ENCODE results near the gene STK31. TPM values are rescaled to one million over a fixed set of nuclear protein-coding genes. Genes with fewer than 3 reads are reported as not detected.
"Not testable (repeated sequence)": the region's sequence is repeated elsewhere in the genome, so short reads cannot be mapped to it uniquely, and the experiment has no call there.

The STK31 gene
- total RNA-seq (2014; rRNA removed; shearing (Covaris generic)): not detected in 2 replicates

DNA sequence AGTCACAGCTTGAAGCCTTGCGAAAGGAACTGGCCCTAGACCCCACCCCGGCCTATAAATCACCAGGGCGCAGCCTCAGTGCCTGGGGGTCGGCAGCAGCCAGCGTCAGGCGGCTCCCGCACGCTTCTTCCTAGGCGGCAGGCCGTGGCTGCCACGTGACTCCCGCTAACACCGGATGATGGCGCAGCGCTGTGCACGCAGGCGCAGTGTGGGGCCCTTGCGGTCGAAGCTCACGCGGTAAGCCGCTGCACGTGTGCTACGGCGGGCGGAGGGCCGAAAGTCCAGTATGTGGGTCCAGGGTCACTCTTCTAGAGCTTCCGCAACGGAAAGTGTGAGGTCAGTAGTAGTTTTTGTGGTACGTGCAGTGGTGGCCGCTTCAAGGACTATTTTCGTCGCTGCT, at the start of gene STK31:
Gene STK31, plus strand, starts transcription at position 220 of the 400 bp plus-strand sequence. Its CDS starts 67 bp downstream, at position 287.
- no peak for DNase-seq (ENCODE audit: low read depth)

DNA sequence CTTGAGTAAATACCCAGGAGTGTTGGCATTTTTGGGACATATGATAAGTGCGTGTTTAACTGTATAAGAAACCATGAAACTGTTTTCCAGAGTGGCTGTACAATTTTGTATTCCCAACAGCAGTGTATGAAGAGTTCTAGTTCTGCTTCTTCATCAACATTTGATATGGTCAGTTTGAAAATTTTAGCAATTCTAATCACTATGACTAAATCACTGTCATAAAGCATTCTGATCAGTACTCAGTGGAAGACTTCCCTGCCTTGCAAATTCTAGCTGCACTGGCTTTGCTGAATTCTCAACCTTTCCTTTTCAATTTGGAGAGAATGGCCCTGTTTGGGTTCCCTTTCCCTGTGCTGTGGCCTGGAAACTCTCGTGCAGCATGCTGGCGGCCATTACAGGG, 48.6 kb upstream of the STK31 start:
- DNase-seq (ENCODE audit: low read depth): no peak

DNA sequence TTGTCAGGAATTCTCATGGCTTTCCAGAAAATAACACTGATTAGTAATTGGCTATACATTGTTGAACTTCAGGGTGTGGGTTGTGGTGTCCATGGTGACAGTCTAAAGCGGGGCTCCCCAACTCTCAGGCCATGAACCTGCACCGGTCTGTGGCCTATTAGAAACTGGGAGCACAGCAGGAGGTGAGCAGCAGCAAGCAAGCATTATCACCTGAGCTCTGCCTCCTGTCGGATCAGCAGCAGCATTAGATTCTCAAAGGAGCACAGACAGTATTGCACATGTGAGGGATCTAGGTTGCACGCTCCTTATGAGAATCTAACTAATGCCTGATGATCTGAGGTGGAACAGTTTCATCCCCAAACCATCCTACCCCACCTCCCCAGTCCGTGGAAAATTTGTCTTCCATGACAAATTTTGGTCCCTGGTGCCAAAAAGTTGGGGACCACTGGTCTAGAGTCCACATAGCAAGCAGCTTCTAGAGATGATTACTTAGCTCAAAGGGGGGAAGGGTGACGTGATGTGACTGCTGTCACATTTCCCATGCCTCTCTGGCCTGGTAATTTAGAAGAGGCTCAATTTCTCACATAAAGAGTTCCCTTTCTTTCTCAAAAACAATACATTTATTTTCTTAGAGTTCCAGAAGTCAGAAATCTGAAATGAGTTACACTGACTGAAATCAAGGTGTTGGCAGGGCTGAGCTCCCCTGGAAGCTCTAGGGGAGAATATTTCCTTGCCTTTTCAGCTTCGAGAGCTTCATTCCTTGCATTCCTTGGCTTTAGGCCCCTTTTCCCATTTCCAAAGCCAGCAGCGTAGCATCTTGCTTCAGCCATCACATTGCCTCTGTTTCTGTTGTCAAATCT, 47.7 kb upstream of the STK31 start:
- DNase-seq (ENCODE audit: low read depth): peak; percentile 9

DNA sequence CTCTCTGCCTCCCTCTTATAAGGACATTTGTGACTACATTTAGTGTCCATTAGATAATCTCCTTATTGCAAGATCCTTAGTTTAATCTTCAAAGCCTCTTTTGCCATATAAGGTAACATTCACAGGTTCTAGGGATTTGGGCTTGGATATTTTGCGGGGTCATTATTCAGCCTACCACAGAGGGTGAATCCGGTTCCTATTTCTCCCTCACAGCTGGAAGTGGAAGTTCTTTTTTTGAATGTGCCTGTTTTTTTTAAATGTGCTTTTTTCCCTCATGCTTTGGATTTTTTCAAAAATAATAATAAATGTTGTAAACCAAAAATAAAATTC, 47.1 kb upstream of the STK31 start:
- no peak for DNase-seq (ENCODE audit: low read depth)

- no peak for DNase-seq (ENCODE audit: low read depth)
These were observed 45.9 kb upstream of the STK31 start for GRCh38 chr7:23664122-23664521.

DNA sequence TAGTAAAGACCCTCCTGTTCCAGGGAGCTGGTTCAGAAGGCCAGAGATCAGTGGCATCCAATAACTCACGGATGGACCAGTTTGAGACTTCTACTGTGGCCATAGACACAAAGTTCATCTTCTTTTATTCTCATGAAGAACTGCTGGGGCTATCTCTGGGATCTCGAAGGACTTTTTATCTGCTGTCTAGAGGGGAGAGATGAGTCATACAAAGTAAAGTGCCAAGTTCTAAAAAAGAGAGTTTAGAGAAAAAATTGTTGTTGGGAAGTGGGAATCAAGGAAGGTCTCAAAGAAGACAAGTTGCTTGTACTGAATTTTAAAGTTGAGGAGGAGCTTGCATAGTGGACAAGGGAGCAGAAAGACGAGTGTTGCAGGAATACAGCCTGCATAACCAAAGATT, 38.0 kb upstream of the STK31 start:
- peak; percentile 25 for DNase-seq (ENCODE audit: low read depth)

DNA sequence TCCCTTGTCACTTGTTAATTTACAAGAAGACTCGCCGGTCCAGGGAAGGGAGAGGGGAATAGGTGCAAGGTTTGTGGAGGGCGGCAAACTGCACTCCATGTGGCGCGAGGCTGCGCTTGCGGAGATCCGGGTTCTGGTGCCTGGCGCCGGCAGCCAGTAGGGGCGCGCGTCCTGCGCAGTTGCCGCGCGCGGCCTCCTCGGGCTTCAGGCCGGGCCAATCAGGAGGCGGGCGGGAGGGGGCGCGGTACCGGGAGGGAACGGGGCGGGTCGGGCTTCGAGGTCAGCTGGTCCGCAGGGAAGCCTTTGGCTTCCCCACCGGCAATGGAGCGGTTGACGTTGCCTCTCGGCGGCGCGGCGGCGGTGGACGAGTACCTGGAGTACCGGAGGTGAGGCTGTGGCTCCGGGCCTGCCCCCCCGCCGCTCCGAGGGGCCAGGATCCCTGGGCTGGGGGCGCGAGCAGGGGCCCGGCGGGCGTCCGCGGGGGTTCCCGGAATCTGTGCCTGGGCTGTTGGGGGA, 30.1 kb upstream of the STK31 start, which contains the start of gene FAM221A:
Gene FAM221A, plus strand, starts transcription at position 302 of the 516 bp plus-strand sequence. Its CDS starts 20 bp downstream, at position 322.
- DNase-seq (ENCODE audit: low read depth): peak; percentile 71

GRCh38 chr7:23680414-23681405, 29.3 kb upstream of the STK31 start:
- DNase-seq (ENCODE audit: low read depth): peak; percentile 63

DNA sequence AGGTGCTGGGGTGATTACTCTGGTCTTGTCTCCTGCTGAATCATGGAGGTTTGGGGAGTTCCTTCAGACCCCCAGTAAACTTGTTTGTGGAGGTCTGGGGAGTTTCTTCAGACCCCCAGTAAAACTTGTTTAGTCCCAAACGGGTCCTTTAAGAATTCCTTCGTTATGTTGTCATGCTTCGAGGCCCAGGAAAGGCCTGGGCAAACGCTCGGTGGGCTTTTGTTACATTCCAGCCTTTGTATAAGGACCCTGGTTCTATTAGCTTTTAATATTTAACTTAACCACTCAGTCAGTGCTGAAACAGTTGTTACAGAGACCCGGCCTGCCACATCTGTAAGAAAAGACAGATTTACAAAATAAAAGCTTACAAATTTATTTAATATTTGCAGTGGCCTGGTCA, 26.0 kb upstream of the STK31 start:
- DNase-seq (ENCODE audit: low read depth): not testable (repeated sequence)

DNA sequence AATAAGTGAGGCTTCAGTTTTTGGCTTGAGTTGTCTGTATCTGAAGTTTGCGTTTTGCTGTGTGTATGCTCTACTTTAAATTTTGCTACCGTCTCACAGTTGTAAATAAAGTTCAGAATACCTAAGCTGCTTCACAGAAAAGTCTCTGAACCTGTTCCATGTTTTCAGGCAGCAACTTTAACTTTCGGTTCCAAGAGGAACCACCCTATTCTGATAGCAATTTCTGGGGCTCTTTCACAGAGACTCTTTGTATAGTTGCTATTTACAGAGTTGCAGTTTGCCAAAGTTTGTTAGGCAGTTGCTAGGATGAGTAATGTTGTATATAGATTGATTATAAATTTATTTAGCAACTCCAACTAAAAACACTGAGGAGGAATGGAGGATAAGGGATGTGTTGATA, 24.3 kb upstream of the STK31 start:
- peak; percentile 56 for DNase-seq (ENCODE audit: low read depth)

- DNase-seq (ENCODE audit: low read depth): peak; percentile 7
These were observed 23.0 kb upstream of the STK31 start for GRCh38 chr7:23687011-23687410.

GRCh38 chr7:23689165-23689564, 20.9 kb upstream of the STK31 start:
- DNase-seq (ENCODE audit: low read depth): no peak

- DNase-seq (ENCODE audit: low read depth): peak; percentile 4
These were observed 18.7 kb upstream of the STK31 start for GRCh38 chr7:23691320-23691719.

DNA sequence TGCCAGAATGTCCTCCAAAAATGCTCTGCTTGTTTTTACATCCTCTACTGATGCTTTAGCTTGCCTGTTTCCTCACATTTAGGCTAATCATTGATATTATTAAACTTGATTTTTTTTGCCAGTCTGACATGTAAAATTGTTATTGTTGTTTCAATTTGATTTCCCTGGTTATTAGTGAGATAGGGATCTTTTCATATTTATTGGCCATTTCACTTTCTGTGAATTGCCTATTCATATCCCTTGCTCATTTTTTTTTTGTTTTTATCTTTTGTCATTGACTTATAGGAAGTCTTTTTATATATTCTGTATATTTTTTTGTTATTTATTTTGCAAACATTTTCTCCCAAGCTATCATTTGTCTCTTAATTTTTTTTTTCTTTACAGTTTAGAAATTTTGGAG, 16.8 kb upstream of the STK31 start:
- DNase-seq (ENCODE audit: low read depth): no peak

DNA sequence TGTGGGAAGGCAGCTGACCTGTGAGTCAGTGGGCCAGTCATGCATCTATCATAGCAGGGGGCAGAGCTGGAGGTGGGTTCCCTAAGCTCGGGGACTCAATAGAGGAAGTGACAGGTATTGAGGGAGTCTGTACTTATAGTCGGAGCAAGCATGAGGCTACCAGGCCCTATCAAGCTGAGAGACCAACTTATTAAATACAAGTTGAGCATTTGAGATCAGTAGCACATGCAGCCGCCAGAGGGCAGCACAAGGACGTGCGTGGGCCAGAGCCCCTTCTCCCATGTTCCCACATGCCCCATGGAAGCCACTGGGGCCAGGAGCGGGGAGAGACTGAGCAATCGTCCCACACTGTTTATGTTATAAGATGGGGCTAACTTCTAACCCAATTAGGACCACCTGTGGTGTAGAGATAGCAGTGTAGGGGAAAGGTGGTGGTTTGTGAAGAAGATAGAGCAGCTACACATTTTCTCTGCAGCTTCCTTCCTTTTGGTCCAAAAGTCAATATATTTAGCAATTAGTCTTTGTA, 13.0 kb upstream of the STK31 start:
- DNase-seq (ENCODE audit: low read depth): peak; percentile 61

- DNase-seq (ENCODE audit: low read depth): no peak
These were observed 11.2 kb upstream of the STK31 start for GRCh38 chr7:23698822-23699221.

DNA sequence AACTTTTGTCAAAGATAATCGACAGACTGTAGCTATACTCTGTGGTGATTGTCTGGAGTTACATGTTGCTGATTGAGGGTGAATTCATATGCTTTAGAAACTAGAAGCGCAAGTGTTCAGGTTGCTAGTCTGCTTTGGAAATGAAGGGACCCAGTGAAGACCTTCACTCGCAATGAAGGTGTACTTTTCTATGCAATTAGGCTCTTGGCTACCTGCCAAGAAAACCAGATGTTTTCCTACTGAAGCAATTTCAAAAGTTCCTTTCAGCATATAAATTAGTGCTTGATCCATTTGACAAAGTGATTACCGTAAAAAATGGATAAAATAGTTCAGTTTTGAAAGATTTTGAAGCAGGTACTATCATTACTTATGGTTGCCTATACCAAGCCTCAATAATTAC, 10.0 kb upstream of the STK31 start:
- DNase-seq (ENCODE audit: low read depth): no peak

- DNase-seq (ENCODE audit: low read depth): no peak
These were observed 803 bp upstream of the STK31 start for GRCh38 chr7:23709081-23709750.

DNA sequence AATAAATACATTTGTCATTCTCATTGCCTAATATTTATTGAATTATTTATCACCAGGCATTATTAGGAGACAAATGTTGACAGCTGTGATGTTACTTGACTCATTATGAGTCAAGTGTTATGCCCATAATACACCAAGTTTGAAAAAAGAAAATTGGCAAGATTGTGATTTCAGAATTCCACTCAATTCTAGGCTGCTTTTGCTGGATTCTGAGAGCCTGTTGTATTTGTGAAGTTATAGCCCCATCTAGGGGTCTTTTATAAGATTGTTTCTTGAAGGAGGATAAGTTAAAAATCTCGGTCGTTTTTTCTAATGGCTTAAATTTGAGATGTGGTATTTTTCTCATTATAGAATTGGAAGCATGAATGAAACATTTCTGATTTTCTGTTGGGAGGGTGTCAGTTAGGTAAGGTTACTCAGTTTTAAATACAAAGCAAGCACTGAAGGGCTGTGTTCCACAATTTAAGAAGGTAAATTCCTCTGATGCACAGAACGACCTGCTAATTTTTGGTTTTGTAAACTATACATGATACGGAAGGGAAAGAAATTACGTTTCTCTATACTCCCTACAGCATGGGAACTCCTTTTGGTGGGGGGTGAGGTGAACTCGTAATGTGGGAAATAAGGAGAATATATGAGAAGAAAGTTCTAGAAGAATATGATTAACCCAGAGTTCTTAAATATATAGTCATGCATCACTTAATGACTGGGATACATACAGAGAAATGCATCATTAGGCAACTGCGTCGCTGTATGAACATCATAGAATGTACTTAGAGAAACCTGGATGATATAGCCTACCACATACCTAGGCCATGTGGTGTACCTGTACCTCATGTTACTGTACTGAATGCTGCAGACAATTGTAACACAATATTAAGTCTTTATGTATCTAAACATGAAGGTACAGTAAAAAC, 2.6 kb downstream of the STK31 start:
- DNase-seq (ENCODE audit: low read depth): peak; percentile 74

Data from M059J (cell line).